Loucy (cell line): ENCODE measurements around the gene MMP24OS.

Experiments
- H2AFZ ChIP-seq: fragments of 200-600 bp; sonication (generic); 2 replicates; pipeline ENCODE4 v1.6.0; 2016; ENCODE audit warnings: antibody characterized with exemption, mild to moderate bottlenecking, low read length, moderate library complexity
- H3F3A ChIP-seq: fragments of 200-600 bp; 2 replicates; pipeline ENCODE4 v1.6.0; 2016; ENCODE audit warnings: antibody characterized with exemption, low read depth, mild to moderate bottlenecking
- H3K27me3 ChIP-seq: fragments of 200-600 bp; sonication (generic); 2 replicates; pipeline ENCODE4 v1.6.1; 2014; ENCODE audit warnings: low read length, mild to moderate bottlenecking; ENCODE audit not compliant: insufficient read depth, poor library complexity, severe bottlenecking
- H3K36me3 ChIP-seq: fragments of 200-600 bp; sonication (generic); 2 replicates; pipeline ENCODE4 v1.6.1; 2016; ENCODE audit warnings: low read length; ENCODE audit not compliant: insufficient read depth
- H3K4me1 ChIP-seq: fragments of 200-600 bp; sonication (generic); 2 replicates; pipeline ENCODE4 v1.5.1; 2014; ENCODE audit warnings: low read length, mild to moderate bottlenecking; ENCODE audit not compliant: insufficient read depth, poor library complexity, severe bottlenecking
- H3K4me2 ChIP-seq: fragments of 200-600 bp; sonication (generic); 2 replicates; pipeline ENCODE4 v1.6.0; 2014; ENCODE audit warnings: antibody characterized with exemption, low read length, low read depth, mild to moderate bottlenecking; ENCODE audit not compliant: poor library complexity, severe bottlenecking
- H3K4me3 ChIP-seq: fragments of 200-600 bp; sonication (generic); 2 replicates; pipeline ENCODE4 v1.5.1; 2014; ENCODE audit warnings: low read length, mild to moderate bottlenecking, mixed read lengths; ENCODE audit not compliant: poor library complexity, severe bottlenecking
- H3K79me2 ChIP-seq: fragments of 200-600 bp; sonication (generic); 2 replicates; pipeline ENCODE4 v1.6.1; 2014; ENCODE audit warnings: low read length; ENCODE audit not compliant: insufficient read depth
- H3K9ac ChIP-seq: fragments of 200-600 bp; sonication (generic); 2 replicates; pipeline ENCODE4 v1.6.0; 2014; ENCODE audit warnings: mild to moderate bottlenecking, low read depth, low read length, moderate library complexity; ENCODE audit not compliant: poor library complexity, severe bottlenecking
- H3K9me2 ChIP-seq: fragments of 200-600 bp; sonication (generic); replicated peaks from 2 replicates; pipeline ENCODE4 v1.6.1; 2016; ENCODE audit warnings: low read depth, low read length, mixed read lengths
- H3K9me3 ChIP-seq: fragments of 200-600 bp; sonication (generic); 2 replicates; pipeline ENCODE4 v1.6.1; 2014; ENCODE audit warnings: mild to moderate bottlenecking, antibody characterized with exemption, low read length, low read depth; ENCODE audit not compliant: insufficient read depth
- H4K20me1 ChIP-seq: fragments of 200-600 bp; sonication (generic); 2 replicates; pipeline ENCODE4 v1.6.0; 2014; ENCODE audit warnings: antibody characterized with exemption, low read length, mild to moderate bottlenecking; ENCODE audit not compliant: insufficient read depth, poor library complexity, severe bottlenecking
- CTCF ChIP-seq: fragments of 200-600 bp; sonication (generic); conservative IDR thresholded peaks from 2 replicates; pipeline ENCODE4 v1.5.1; 2014; ENCODE audit warnings: mild to moderate bottlenecking, antibody characterized with exemption, low read length
- EZH2phosphoT487 ChIP-seq: fragments of 200-600 bp; IDR thresholded peaks from 2 replicates; pipeline ENCODE4 v1.6.1; 2018; ENCODE audit warnings: antibody characterized with exemption, mild to moderate bottlenecking, moderate library complexity, borderline replicate concordance

MMP24OS gene

GRCh38 chr20:35303382-35303734, 25.4 kb upstream of the MMP24OS start:
- Histone ChIP-seq H3K79me2 (no peaks in the 10 kb centered on the region), H3K4me1 (no peaks in the 10 kb centered on the region), H3K9me3 (no peaks in the 10 kb centered on the region), H3K9ac (no peak overlapping the region), H3F3A (no peaks in the 10 kb centered on the region), H3K27me3 (no peaks in the 10 kb centered on the region), H3K9me2 (no peaks in the 10 kb centered on the region), H3K36me3 (peaks cover 7% of the 10 kb centered on the region; the same call in 1 of the 2 replicates), H3K4me3 (no peak overlapping the region), H4K20me1 (no peaks in the 10 kb centered on the region), H3K4me2 (no peak overlapping the region), H2AFZ (no peak overlapping the region)
- TF ChIP-seq EZH2phosphoT487 (no peak), CTCF (no peak)

GRCh38 chr20:35302421-35303335, 24.8 kb upstream of the MMP24OS start:
- no peaks in the 10 kb centered on the region for H3K4me1 ChIP-seq
- no peak overlapping the region for H3K9ac ChIP-seq
- TF ChIP-seq CTCF (no peak), EZH2phosphoT487 (no peak)
- H3K4me3 ChIP-seq, result no peak overlapping the region
- H3F3A ChIP-seq, result no peaks in the 10 kb centered on the region
- no peaks in the 10 kb centered on the region for H3K27me3 ChIP-seq
- H2AFZ ChIP-seq, result no peak overlapping the region
- no peaks in the 10 kb centered on the region for H3K9me3 ChIP-seq
- peaks cover 7% of the 10 kb centered on the region; the same call in 1 of the 2 replicates for H3K36me3 ChIP-seq
- H3K79me2 ChIP-seq, result no peaks in the 10 kb centered on the region
- no peak overlapping the region for H3K4me2 ChIP-seq
- no peaks in the 10 kb centered on the region for H3K9me2 ChIP-seq
- H4K20me1 ChIP-seq, result no peaks in the 10 kb centered on the region

- Histone ChIP-seq H3K4me2 (no peak overlapping the region), H3K27me3 (no peaks in the 10 kb centered on the region), H3K4me3 (no peak overlapping the region), H3K36me3 (peaks cover 6% of the 10 kb centered on the region; the same call in 1 of the 2 replicates), H4K20me1 (no peaks in the 10 kb centered on the region), H3K79me2 (no peaks in the 10 kb centered on the region), H3K9ac (no peak overlapping the region), H3K9me3 (no peaks in the 10 kb centered on the region), H2AFZ (no peak overlapping the region), H3K4me1 (no peaks in the 10 kb centered on the region), H3K9me2 (no peaks in the 10 kb centered on the region), H3F3A (no peaks in the 10 kb centered on the region)
- TF ChIP-seq CTCF (no peak), EZH2phosphoT487 (no peak)
Measured at GRCh38 chr20:35301426-35301825, 23.5 kb upstream of the MMP24OS start.
